Right cardiac atrium (tissue), 5 donors: ENCODE data around the gene DCLK3. TPM values are rescaled to one million over a fixed set of nuclear protein-coding genes. Genes with fewer than 3 reads are reported as not detected.

ENCODE experiments used
- ATAC-seq, 2 donors: fragments of 200-7000 bp; cut with Tn5 transposase; one replicate each; pipeline versions ENCODE4 v1.8.0 to v1.9.1; 2020; ENCODE audit warnings: moderate library complexity in 2 of 2, mild to moderate bottlenecking in 1 of 2
- DNase-seq, 3 donors: peaks; one replicate each; pipeline ENCODE4 v3.0.0-alpha.2; 2020
- H3K27ac ChIP-seq: one replicate; pipeline ENCODE4 v1.5.1; 2013; ENCODE audit warnings: mild to moderate bottlenecking, low read length, control low read depth, moderate library complexity
- H3K27me3 ChIP-seq: one replicate; pipeline ENCODE4 v1.6.1; 2013; ENCODE audit not compliant: control insufficient read depth, insufficient read depth
- H3K4me1 ChIP-seq: one replicate; pipeline ENCODE4 v1.6.1; 2013; ENCODE audit warnings: low read length; ENCODE audit not compliant: control insufficient read depth, insufficient read depth
- H3K4me3 ChIP-seq: one replicate; pipeline ENCODE4 v1.5.1; 2013; ENCODE audit warnings: low read length, control low read depth
- H3K9me3 ChIP-seq: one replicate; pipeline ENCODE4 v1.6.1; 2013; ENCODE audit warnings: low read length; ENCODE audit not compliant: control insufficient read depth
- WGBS: extraction: QIAGEN DNeasy Blood & Tissue Kit; methylation state at CpG from one replicate; pipeline ENCODE4 v1.1.7; 2013; 5-methylcytosine and 5-hydroxymethylcytosine counted together
- intact Hi-C, 4 donors: fragments of 100-400 bp; cut with DNase I; formaldehyde crosslinking; loops; one replicate each; pipeline versions ENCODE4 v1.11.0 to v1.14.0; 2022 to 2023
- long read RNA-seq, 4 donors: library from polyadenylated mRNA; unstranded; transcript quantifications; one replicate each; pipeline ENCODE4 v2.0.0, GENCODE V29; 2020 to 2021
- polyA plus RNA-seq: library from polyadenylated mRNA; stranded (reverse); fragments of 200-250 nt; gene quantifications from one replicate; pipeline ENCODE4 v1.2.3, GENCODE V29; 2013
- total RNA-seq, 4 donors: library from RNA; stranded (reverse); fragmentation: NEBNext Ultra II Directional; extraction: Animal tissue kit (Norgen Biotek cat#: 25700); gene quantifications; one replicate each; pipeline ENCODE4 v1.2.1, GENCODE V29; 2021
- donor health status: healthy with polysubstance abuse.
- donor health status: DM: no; HTN: yes; CAD: no.
- donor health status: DM: no; HTN: no; CAD: no.
- donor health status: DM: no; HTN: yes; CAD: no; lungs with severe emphysema.
- donor health status: DM: yes; HTN: yes; CAD: no.

Gene DCLK3, protein sequence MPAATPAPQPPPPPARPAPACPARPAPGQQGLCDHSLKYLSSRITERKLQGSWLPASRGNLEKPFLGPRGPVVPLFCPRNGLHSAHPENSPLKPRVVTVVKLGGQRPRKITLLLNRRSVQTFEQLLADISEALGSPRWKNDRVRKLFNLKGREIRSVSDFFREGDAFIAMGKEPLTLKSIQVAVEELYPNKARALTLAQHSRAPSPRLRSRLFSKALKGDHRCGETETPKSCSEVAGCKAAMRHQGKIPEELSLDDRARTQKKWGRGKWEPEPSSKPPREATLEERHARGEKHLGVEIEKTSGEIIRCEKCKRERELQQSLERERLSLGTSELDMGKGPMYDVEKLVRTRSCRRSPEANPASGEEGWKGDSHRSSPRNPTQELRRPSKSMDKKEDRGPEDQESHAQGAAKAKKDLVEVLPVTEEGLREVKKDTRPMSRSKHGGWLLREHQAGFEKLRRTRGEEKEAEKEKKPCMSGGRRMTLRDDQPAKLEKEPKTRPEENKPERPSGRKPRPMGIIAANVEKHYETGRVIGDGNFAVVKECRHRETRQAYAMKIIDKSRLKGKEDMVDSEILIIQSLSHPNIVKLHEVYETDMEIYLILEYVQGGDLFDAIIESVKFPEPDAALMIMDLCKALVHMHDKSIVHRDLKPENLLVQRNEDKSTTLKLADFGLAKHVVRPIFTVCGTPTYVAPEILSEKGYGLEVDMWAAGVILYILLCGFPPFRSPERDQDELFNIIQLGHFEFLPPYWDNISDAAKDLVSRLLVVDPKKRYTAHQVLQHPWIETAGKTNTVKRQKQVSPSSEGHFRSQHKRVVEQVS
- total RNA-seq (under 1 TPM in 2 of 4 donors, not detected in 2; 0.03 to 0.09 TPM), polyA plus RNA-seq (0.18 TPM)
- long read RNA-seq, donor 1 = 0 reads
- long read RNA-seq, donor 2 = 0 reads
- long read RNA-seq, donor 3 = 0 reads
- long read RNA-seq, donor 4 = 0 reads

DNA sequence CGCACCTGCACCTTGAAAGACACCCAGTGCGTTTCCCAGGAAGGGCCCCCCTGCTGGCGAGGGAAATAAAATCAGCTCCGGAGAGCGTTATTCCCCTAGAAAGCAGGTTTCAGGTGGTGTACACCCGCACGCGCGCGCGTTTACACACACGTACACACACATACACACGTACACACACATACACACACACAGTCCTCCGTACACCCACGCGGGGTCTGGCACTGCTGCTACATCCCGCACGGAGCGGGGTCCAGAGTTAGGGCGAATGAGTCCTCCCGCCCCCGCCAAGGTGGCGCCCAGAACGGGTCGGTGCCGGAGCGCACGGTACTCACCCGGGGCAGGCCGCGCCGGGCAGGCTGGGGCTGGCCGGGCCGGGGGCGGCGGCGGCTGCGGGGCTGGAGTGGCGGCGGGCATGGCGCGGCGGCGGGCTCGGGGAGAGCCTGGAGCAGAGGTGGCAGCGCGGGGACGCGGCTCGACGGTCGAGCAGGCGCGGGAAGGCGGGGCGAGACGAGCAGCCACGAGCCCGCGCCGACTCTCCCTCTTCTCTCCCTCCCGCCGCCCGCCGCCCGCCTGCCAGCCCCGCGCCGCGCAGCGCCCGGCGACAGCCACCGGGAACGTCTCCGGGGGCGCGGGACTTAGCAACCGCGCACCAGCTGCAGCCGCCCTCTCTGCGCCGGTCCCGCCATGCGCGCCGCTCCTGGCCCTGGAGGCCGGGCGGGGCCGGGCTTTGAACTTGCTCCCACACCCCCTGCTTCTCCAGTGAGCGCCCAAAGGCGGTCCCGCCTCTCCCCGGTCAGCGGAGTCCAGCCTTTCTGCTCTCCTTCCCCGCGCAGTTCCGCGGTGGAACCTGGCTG lies at the start of gene DCLK3:
Gene DCLK3 (minus strand): TSS at position 704 of the 854 bp plus-strand sequence. CDS start 290 bp downstream, at position 414.
- H3K4me3 ChIP-seq = peak within 1 kb of the TSS; percentile 55
- 3% methylated on average over 99 of the region's 99 CpGs for WGBS
- ATAC-seq (peak; percentile 36 to 62), DNase-seq (peak; percentile 19 to 58 (median 52))
- H3K9me3 ChIP-seq = no peaks in the 10 kb centered on the region
- no peaks in the 10 kb centered on the region for H3K4me1 ChIP-seq
- intact Hi-C loops = no loop called here
- no peaks in the 10 kb centered on the region for H3K27me3 ChIP-seq
- H3K27ac ChIP-seq = no peak within 1 kb of the TSS

DNA sequence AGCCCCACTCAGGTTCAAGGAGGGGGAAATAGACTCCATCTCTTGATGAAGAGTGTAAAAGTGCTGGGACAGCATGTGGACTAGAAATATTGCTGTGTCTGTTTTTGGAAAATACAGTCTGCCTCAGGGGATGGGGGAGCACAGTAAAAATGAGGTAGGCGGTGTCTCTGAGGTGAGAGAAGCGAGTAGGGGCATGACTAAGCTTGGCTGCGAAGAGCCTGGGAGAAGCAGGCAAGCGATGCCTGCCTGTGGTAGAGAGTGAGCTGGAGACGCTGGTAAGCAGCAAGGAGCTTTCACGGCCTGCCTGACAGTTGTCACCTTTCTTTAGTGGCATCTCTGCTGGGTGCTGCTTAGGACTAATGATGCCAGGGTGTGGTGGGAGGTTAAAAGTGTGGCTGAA lies 49.0 kb upstream of the DCLK3 start:
- intact Hi-C loops = no loop called here
- Histone ChIP-seq H3K27me3 (no peaks in the 10 kb centered on the region), H3K9me3 (no peaks in the 10 kb centered on the region), H3K27ac (no peak overlapping the region), H3K4me3 (no peak overlapping the region), H3K4me1 (no peaks in the 10 kb centered on the region)
- ATAC-seq = no peak
- WGBS = 87% methylated on average over 6 of the region's 6 CpGs
- DNase-seq = no peak

DNA sequence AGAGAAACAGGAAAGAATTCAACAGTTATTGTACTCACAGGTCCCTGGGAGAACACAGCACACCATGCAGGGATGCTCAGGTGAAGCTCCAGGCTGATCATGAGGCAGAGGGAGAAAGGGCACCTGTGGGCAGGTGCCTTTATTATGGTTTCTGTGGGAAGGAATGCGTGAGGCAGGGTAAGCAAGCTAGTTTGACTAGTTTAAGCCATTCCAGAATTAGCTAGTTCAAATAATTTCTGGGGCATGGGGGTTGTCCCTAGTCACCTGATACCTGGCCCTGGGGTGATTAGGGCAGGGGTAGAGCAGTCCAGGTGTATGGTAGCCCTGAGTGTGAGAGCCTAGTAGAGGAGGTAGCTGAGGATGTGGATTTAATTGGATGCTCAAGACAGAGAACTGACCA lies 47.9 kb upstream of the DCLK3 start:
- no peaks in the 10 kb centered on the region for H3K4me1 ChIP-seq
- H3K27me3 ChIP-seq = no peaks in the 10 kb centered on the region
- no peak for DNase-seq
- ATAC-seq = no peak
- no peaks in the 10 kb centered on the region for H3K9me3 ChIP-seq
- intact Hi-C loops = no loop called here
- no peak overlapping the region for H3K27ac ChIP-seq
- 95% methylated on average over 1 of the region's 1 CpG for WGBS
- no peak overlapping the region for H3K4me3 ChIP-seq

DNA sequence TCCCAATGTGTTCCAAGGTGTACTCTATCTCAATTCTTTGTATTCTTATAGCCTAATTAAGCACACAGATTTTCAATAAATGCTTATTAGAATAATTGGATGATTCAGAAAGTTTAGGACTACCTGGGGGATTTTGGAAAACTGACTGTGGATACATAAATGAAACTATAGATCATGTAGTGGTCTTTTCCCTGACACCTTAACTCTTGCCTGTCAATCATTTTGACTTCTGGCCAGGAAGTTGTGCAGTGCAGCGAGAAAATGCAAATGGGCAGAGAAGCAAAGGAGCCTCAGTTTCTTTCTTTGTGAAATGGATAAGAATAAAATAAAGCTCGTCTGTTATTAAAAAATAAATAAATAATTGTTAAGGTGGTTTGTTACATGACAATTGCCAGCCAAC lies 47.4 kb upstream of the DCLK3 start:
- Histone ChIP-seq H3K27me3 (no peaks in the 10 kb centered on the region), H3K27ac (no peak overlapping the region), H3K4me3 (no peak overlapping the region), H3K9me3 (no peaks in the 10 kb centered on the region), H3K4me1 (no peaks in the 10 kb centered on the region)
- 87% methylated on average over 2 of the region's 2 CpGs for WGBS
- intact Hi-C loops = no loop called here
- DNase-seq (no peak), ATAC-seq (no peak)

DNA sequence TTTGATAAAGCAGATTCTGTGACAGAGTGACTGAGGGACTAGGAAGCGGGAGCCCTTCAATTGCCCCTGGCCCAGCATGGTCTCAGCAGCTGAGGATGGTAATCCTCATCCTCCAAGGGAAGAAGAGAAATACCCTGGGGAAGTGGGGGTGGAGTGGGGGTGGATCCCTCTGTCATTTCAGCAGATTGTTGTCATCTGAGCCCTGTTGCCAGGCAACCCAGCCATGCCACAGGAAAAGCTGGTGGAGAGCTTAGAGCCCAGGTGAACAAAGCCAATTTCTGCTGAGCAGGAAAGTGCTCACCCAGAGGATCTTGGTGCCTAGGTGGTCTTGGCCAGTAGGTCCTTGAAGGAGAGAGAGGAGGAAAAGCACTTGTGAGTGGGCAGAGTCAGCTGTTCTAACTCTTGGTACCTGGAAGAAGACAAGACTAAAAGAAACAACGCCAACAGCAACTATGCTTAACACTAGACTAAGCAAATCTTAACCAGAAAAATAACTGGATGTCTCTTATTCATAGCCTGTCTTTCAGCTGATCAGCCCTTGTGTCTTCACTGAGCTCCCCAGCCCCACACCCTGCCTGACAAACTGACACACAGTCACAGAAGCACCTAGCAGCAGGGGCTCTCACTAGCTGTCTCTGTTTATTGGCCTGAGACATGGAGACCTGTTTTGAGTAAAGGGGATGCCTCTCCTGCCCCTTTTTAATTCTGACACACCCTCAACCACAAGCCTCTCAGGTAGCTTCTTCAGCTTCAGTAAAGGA lies 40.1 kb upstream of the DCLK3 start:
- peak in 1 of 2 donors; percentile 11 for ATAC-seq
- Histone ChIP-seq H3K27me3 (no peaks in the 10 kb centered on the region), H3K4me1 (no peaks in the 10 kb centered on the region), H3K9me3 (no peaks in the 10 kb centered on the region), H3K27ac (no peak overlapping the region), H3K4me3 (no peak overlapping the region)
- WGBS = 92% methylated on average over 2 of the region's 2 CpGs
- intact Hi-C loops = no loop called here
- DNase-seq = no peak

DNA sequence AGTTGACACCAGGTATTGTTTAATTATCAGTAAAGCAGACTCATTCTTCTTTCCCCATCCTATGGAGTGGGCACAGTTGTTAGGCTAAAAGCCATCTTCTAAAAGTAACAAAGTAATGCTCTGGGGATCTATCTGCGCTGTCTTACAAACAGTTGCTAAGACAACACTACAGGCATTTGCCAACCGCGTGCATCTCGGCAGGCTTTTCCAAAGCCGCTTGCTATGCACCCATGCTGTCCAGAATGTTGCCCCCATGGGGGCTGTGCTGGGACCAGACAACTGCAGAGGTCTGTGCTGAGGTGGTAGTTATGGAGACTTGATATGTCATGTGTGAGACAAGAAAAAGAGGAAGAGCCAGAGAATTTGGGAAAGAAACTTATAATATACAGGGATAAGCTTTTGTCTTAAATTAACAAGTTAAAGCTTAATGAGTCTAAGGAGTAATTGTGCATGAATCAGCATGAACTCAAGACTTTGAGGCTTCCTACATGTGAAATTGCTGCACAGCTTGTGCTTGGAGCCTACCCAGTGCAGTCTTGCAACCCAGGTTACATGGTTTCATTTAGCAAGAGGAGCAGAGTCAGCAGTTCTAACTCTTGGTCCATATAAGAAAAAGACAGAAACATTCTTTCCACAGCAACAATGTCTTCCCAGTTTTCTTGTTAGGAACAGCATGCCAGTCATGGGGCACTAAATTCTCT lies 38.9 kb upstream of the DCLK3 start:
- intact Hi-C loops = no loop called here
- Histone ChIP-seq H3K27ac (no peak overlapping the region), H3K4me3 (no peak overlapping the region), H3K4me1 (no peaks in the 10 kb centered on the region), H3K9me3 (no peaks in the 10 kb centered on the region), H3K27me3 (no peaks in the 10 kb centered on the region)
- WGBS = 96% methylated on average over 5 of the region's 5 CpGs
- ATAC-seq (no peak), DNase-seq (no peak)

DNA sequence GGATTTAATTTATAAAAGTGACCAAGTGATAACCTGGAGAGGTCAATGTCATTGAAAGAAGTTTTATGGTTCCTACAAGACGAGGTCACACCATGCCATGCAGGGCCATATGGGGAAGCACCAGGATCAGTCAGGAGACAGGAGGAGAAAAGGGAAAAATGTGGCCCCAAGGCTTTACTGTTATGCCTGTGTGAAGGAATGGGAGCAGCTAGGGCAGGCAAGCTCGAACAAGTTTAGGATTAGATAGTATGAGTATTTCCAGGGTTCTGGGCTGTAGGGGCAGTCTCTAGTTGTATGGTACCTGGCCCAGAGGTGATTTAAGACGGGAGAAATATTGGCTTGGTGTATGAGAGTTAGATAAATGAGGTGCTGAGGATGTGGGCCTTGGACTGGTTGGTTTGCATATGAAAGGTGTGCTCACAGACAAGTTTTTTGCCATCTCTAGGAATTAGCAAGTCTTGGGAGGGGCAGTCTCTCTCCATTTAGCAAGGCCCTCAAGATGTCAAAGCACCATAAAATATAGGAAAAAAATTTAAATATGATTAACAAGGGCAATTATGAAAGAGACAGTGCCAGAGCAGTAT lies 36.3 kb upstream of the DCLK3 start:
- ATAC-seq (no peak), DNase-seq (no peak)
- H3K27me3 ChIP-seq = no peaks in the 10 kb centered on the region
- H3K27ac ChIP-seq = no peak overlapping the region
- intact Hi-C loops = no loop called here
- no peaks in the 10 kb centered on the region for H3K4me1 ChIP-seq
- no peak overlapping the region for H3K4me3 ChIP-seq
- H3K9me3 ChIP-seq = no peaks in the 10 kb centered on the region
- 76% methylated on average over 3 of the region's 3 CpGs for WGBS

DNA sequence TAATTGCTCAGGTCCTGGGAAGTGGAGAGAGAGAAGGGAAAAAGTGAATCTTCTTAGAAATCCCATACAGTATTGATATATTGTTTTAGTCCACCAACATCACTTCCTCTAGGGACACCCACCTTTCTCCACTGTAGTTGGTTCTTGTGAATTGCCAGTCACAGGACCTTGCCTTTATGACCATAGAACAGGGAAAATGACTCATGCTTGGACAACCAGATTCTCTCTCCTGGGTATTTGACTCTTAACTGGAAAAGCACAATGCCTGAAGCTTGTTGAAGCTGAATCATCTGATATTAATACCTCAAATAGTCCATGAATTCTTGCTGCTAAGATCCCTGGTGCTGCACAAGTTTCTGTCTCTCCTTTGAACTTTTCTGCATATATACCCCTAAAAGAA lies 32.5 kb upstream of the DCLK3 start:
- DNase-seq = no peak
- Histone ChIP-seq H3K9me3 (no peaks in the 10 kb centered on the region), H3K27ac (no peak overlapping the region), H3K4me1 (no peaks in the 10 kb centered on the region), H3K4me3 (no peak overlapping the region), H3K27me3 (no peaks in the 10 kb centered on the region)
- intact Hi-C loops = no loop called here
- no peak for ATAC-seq

DNA sequence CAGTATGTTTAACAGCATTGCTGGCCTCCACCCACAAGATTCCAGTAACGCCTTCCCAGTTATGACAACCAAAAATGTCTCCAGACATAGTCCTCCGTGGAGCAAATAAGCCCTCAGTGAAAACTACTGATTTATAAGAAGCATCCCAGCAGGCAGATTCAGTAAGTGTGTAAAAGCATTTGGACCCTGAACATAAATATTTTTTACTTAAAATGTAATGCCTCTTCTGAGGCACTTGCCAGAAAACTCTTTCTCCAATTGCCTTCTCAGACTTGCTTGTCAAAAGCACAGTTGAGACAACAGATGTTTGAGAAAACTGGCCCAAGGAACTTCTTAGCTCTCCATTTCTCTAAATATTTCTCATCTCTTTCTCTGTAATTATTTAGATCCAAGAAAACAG lies 31.8 kb upstream of the DCLK3 start:
- ATAC-seq = no peak
- 63% methylated on average over 2 of the region's 2 CpGs for WGBS

More for the DNA sequence above, 31.8 kb upstream of the DCLK3 start:
- no peak overlapping the region for H3K4me3 ChIP-seq
- H3K27me3 ChIP-seq = no peaks in the 10 kb centered on the region
- intact Hi-C loops = no loop called here
- H3K27ac ChIP-seq = no peak overlapping the region
- H3K9me3 ChIP-seq = no peaks in the 10 kb centered on the region
- no peak for DNase-seq
- no peaks in the 10 kb centered on the region for H3K4me1 ChIP-seq
